IMR-90 (cell line): ENCODE data around the gene AVPR2. TPM values are rescaled to one million over a fixed set of nuclear protein-coding genes. Genes with fewer than 3 reads are reported as not detected.

Experiments
- ATAC-seq: fragments of 200-7000 bp; cut with Tn5 transposase; 2 replicates; pipeline ENCODE4 v1.9.1; 2020; ENCODE audit warnings: low read depth, mild to moderate bottlenecking, moderate library complexity
- BruUV-seq: library from RNA; stranded (reverse); fragments of 400-500 nt; replicated peaks from 2 replicates; lab custom pipeline; 2021; lab: Mats Ljungman, UMichigan
- CTCF ChIA-PET: fragments of 300-600 bp; formaldehyde crosslinking; extraction: SDS; loops from one replicate; lab custom pipeline; 2021; ENCODE audit warnings: antibody characterized with exemption; lab: Yijun Ruan, JAX
- POLR2A ChIA-PET: fragments of 300-600 bp; sonication (Branson Sonifier 250); formaldehyde crosslinking; loops from one replicate; lab custom pipeline; 2022; ENCODE audit warnings: antibody characterized with exemption; ENCODE audit not compliant: unreplicated experiment; lab: Charles Lee
- DNase-seq: peaks from one replicate; pipeline ENCODE4 v3.0.0; 2013
- H2AFZ ChIP-seq: replicated peaks from 2 replicates; pipeline ENCODE3; 2013; ENCODE audit warnings: low read length, mild to moderate bottlenecking; ENCODE audit not compliant: poor library complexity
- H2AK5ac ChIP-seq: 2 replicates; pipeline ENCODE4 v1.6.1; 2013; ENCODE audit warnings: low read depth, low read length, inconsistent platforms
- H2AK9ac ChIP-seq: replicated peaks from 2 replicates; pipeline ENCODE3; 2013; ENCODE audit warnings: mild to moderate bottlenecking, low read depth, low read length, moderate library complexity; ENCODE audit not compliant: poor library complexity
- H2BK120ac ChIP-seq: 2 replicates; pipeline ENCODE4 v1.6.1; 2013; ENCODE audit warnings: low read depth, low read length, inconsistent platforms
- H2BK15ac ChIP-seq: 3 replicates; pipeline ENCODE4 v1.6.1; 2013; ENCODE audit warnings: low read depth, low read length, inconsistent platforms
- H2BK20ac ChIP-seq: 2 replicates; pipeline ENCODE4 v1.6.1; 2013; ENCODE audit warnings: low read depth, mild to moderate bottlenecking, inconsistent platforms, low read length, moderate library complexity
- H2BK5ac ChIP-seq: 2 replicates; pipeline ENCODE4 v1.6.1; 2013; ENCODE audit warnings: mild to moderate bottlenecking, low read depth, low read length, inconsistent platforms; ENCODE audit not compliant: poor library complexity, severe bottlenecking
- H3K14ac ChIP-seq: replicated peaks from 2 replicates; pipeline ENCODE4 v1.6.1; 2013; ENCODE audit warnings: low read depth, low read length, inconsistent platforms
- H3K18ac ChIP-seq: 2 replicates; pipeline ENCODE4 v1.6.1; 2013; ENCODE audit warnings: low read depth, low read length, control low read depth
- H3K23ac ChIP-seq: 2 replicates; pipeline ENCODE4 v1.6.1; 2013; ENCODE audit warnings: low read depth, low read length, inconsistent platforms
- H3K27ac ChIP-seq: 2 replicates; pipeline ENCODE4 v1.5.1; 2013; ENCODE audit warnings: mild to moderate bottlenecking, control low read depth, low read length; ENCODE audit not compliant: insufficient read depth
- H3K27me3 ChIP-seq: 2 replicates; pipeline ENCODE4 v1.6.1; 2013; ENCODE audit warnings: low read length; ENCODE audit not compliant: control insufficient read depth, insufficient read depth
- H3K36me3 ChIP-seq: 2 replicates; pipeline ENCODE4 v1.6.1; 2013; ENCODE audit warnings: low read length, mixed read lengths; ENCODE audit not compliant: control insufficient read depth, insufficient read depth
- H3K4ac ChIP-seq: 2 replicates; pipeline ENCODE4 v1.6.1; 2013; ENCODE audit warnings: low read depth, low read length, inconsistent platforms
- H3K4me1 ChIP-seq: 2 replicates; pipeline ENCODE4 v1.6.1; 2013; ENCODE audit warnings: low read length, mixed read lengths; ENCODE audit not compliant: control insufficient read depth, insufficient read depth
- H3K4me2 ChIP-seq: 2 replicates; pipeline ENCODE4 v1.6.1; 2013; ENCODE audit warnings: low read depth, mild to moderate bottlenecking, control low read depth, low read length, moderate library complexity
- H3K4me3 ChIP-seq: 2 replicates; pipeline ENCODE4 v1.5.1; 2013; ENCODE audit warnings: low read depth, mild to moderate bottlenecking, control low read depth, low read length, moderate library complexity; ENCODE audit not compliant: insufficient read depth
- H3K56ac ChIP-seq: 2 replicates; pipeline ENCODE4 v1.6.1; 2013; ENCODE audit warnings: low read length, inconsistent platforms; ENCODE audit not compliant: insufficient read depth; ENCODE audit errors: extremely low read depth
- H3K79me1 ChIP-seq, 2 experiments: 2 replicates each; pipeline ENCODE4 v1.6.1; 2013; ENCODE audit warnings: low read length in 2 of 2, inconsistent platforms in 1 of 2, low read depth in 1 of 2
- H3K9ac ChIP-seq: 2 replicates; pipeline ENCODE4 v1.6.1; 2013; ENCODE audit warnings: low read depth, low read length, control low read depth
- H3K9me1 ChIP-seq: 2 replicates; pipeline ENCODE4 v1.6.1; 2013; ENCODE audit warnings: low read length, inconsistent platforms; ENCODE audit not compliant: insufficient read depth
- H3K9me3 ChIP-seq: 2 replicates; pipeline ENCODE4 v1.6.1; 2013; ENCODE audit warnings: low read length; ENCODE audit not compliant: control insufficient read depth, insufficient read depth
- H4K20me1 ChIP-seq: 2 replicates; pipeline ENCODE4 v1.6.1; 2013; ENCODE audit warnings: low read length, inconsistent platforms; ENCODE audit not compliant: insufficient read depth
- H4K5ac ChIP-seq: 2 replicates; pipeline ENCODE4 v1.6.1; 2013; ENCODE audit warnings: mild to moderate bottlenecking, low read depth, low read length, control low read depth
- H4K8ac ChIP-seq, 2 experiments: 2 replicates each; pipeline ENCODE4 v1.6.1; 2013; ENCODE audit warnings: low read depth in 2 of 2, low read length in 2 of 2, control low read depth in 1 of 2, inconsistent platforms in 1 of 2
- H4K91ac ChIP-seq: 2 replicates; pipeline ENCODE4 v1.6.1; 2013; ENCODE audit warnings: low read depth, low read length, inconsistent platforms; ENCODE audit not compliant: insufficient read depth
- CHD1 ChIP-seq: IDR thresholded peaks from 2 replicates; pipeline ENCODE4 v1.6.1; 2012; ENCODE audit warnings: low read depth, low read length, improper control_type of control experiment
- WGBS, 2 experiments: methylation state at CpG; one replicate each; pipeline versions ENCODE4 v1.1.5 to v1.1.7; 2013; ENCODE audit warnings: missing lambda C conversion rate in 2 of 2; ENCODE audit not compliant: insufficient read length in 1 of 2; ENCODE audit errors: extremely low coverage in 2 of 2; 5-methylcytosine and 5-hydroxymethylcytosine counted together
- dilution Hi-C: fragments of 300-500 bp; cut with HindIII; formaldehyde crosslinking; loops from one replicate; pipeline ENCODE4 v1.14.3; 2018; ENCODE audit warnings: low sequenced_read_pairs; ENCODE audit not compliant: unreplicated experiment
- in situ Hi-C: fragments of 300-500 bp; cut with MboI; formaldehyde crosslinking; loops from 3 replicates; pipeline ENCODE4 v1.14.3; 2019; ENCODE audit warnings: low sequenced_read_pairs, inconsistent platforms, mixed read lengths
- intact Hi-C: fragments of 100-400 bp; cut with micrococcal nuclease; formaldehyde crosslinking; loops from 2 replicates; pipeline ENCODE4 v1.10.0; 2022
- polyA plus RNA-seq, 3 experiments: library from polyadenylated mRNA; depleted of rRNA; stranded (reverse); fragments of >200 nt; gene quantifications; 2 replicates each; pipeline ENCODE4 v1.2.3, GENCODE V29; 2012; ENCODE audit warnings: low replicate concordance in 1 of 3
- total RNA-seq: library from RNA; depleted of rRNA; stranded (reverse); fragments of >200 nt; gene quantifications from 2 replicates; pipeline ENCODE4 v1.2.3, GENCODE V29; 2012

The AVPR2 gene
- total and polyA plus RNA-seq, 2 of the 4 experiments (the other 2 are of a cell fraction), result not detected

GRCh38 chrX:153861733-153862310, 42.7 kb upstream of the AVPR2 start:
- Histone ChIP-seq H3K9ac (no peak overlapping the region), H2BK120ac (no peak overlapping the region), H2BK15ac (no peak overlapping the region), H4K20me1 (no peaks in the 10 kb centered on the region), H2BK20ac (no peak overlapping the region), H2AK5ac (no peak overlapping the region), H4K5ac (no peak overlapping the region), H3K9me1 (no peaks in the 10 kb centered on the region), H3K18ac (no peak overlapping the region), H2AK9ac (no peak overlapping the region), H3K4me2 (no peak overlapping the region), H3K4me1 (no peaks in the 10 kb centered on the region), H3K9me3 (peaks cover 6% of the 10 kb centered on the region), H3K27ac (no peak overlapping the region), H3K79me1 (no peaks in the 10 kb centered on the region), H4K91ac (no peak overlapping the region), H3K14ac (no peak overlapping the region), H3K23ac (no peak overlapping the region), H4K8ac (no peak overlapping the region), H3K4ac (no peak overlapping the region), H3K27me3 (peaks cover 30% of the 10 kb centered on the region; the same call in 1 of the 2 replicates), H2BK5ac (no peak overlapping the region), H2AFZ (no peak overlapping the region), H3K4me3 (no peak overlapping the region), H3K36me3 (no peaks in the 10 kb centered on the region), H3K56ac (no peak overlapping the region)
- DNase-seq (no peak), ATAC-seq (no peak)
- ChIA-PET POLR2A (no interaction called here), CTCF (no interaction called here)
- no TSS peak for BruUV-seq
- 51% methylated on average over 10 of the region's 21 CpGs; no CpG with 5 or more reads in 1 of the 2 experiments for WGBS, 2 experiments
- dilution Hi-C loops (no loop called here), in situ Hi-C loops (no loop called here), intact Hi-C loops (no loop called here)
- no peak for TF ChIP-seq CHD1
